WTC11 (cell line): ENCODE results near the gene SLC10A3. TPM values are rescaled to one million over a fixed set of nuclear protein-coding genes. Genes with fewer than 3 reads are reported as not detected.
A peak's percentile ranks its signal among the peaks of the same experiment; 100 is the strongest.

ENCODE experiments used
- ATAC-seq: fragments of 200-7000 bp; cut with Tn5 transposase; 2 replicates; pipeline ENCODE4 v1.10.0; 2021; ENCODE audit warnings: mild to moderate bottlenecking, moderate library complexity
- CTCF ChIA-PET: fragments of 300-600 bp; sonication (Branson Sonifier 250); formaldehyde crosslinking; loops from one replicate; lab custom pipeline; 2021; ENCODE audit warnings: antibody characterized with exemption; lab: Charles Lee
- POLR2A ChIA-PET: fragments of 350-600 bp; sonication (Branson Sonifier 250); formaldehyde crosslinking; loops from one replicate; lab custom pipeline; 2021; ENCODE audit warnings: antibody characterized with exemption; lab: Charles Lee
- DNase-seq: peaks from one replicate; pipeline ENCODE4 v3.0.0; 2021; ENCODE audit warnings: low spot score
- H3K27ac Mint-ChIP-seq: 2 replicates; pipeline ENCODE4 v1.8.0; 2021; ENCODE audit warnings: mixed read lengths
- H3K27me3 Mint-ChIP-seq: 2 replicates; pipeline ENCODE4 v1.8.0; 2021; ENCODE audit warnings: low read depth, mild to moderate bottlenecking, moderate library complexity, mixed read lengths
- H3K36me3 Mint-ChIP-seq: 2 replicates; pipeline ENCODE4 v1.8.0; 2021; ENCODE audit warnings: mixed read lengths
- H3K4me1 Mint-ChIP-seq: 2 replicates; pipeline ENCODE4 v1.8.0; 2022; ENCODE audit warnings: mixed read lengths
- H3K4me3 Mint-ChIP-seq: 2 replicates; pipeline ENCODE4 v1.8.0; 2021; ENCODE audit warnings: mild to moderate bottlenecking, moderate library complexity, mixed read lengths
- H3K9me3 Mint-ChIP-seq: 2 replicates; pipeline ENCODE4 v1.8.0; 2021; ENCODE audit warnings: mixed read lengths
- ATF1 ChIP-seq: sonication (generic); formaldehyde crosslinking; IDR thresholded peaks from 2 replicates; pipeline ENCODE4 v1.8.1; 2023; ENCODE audit warnings: mild to moderate bottlenecking, moderate library complexity, missing genetic modification reagents
- ATF3 ChIP-seq: sonication (generic); formaldehyde crosslinking; conservative IDR thresholded peaks from 2 replicates; pipeline ENCODE4 v1.8.1; 2022; ENCODE audit warnings: mild to moderate bottlenecking, missing genetic modification reagents
- CBFB ChIP-seq: sonication (generic); formaldehyde crosslinking; IDR thresholded peaks from 2 replicates; pipeline ENCODE4 v1.8.1; 2022; ENCODE audit warnings: mild to moderate bottlenecking, low read depth, missing genetic modification reagents
- CREM ChIP-seq: sonication (generic); formaldehyde crosslinking; IDR thresholded peaks from 2 replicates; pipeline ENCODE4 v1.8.1; 2022; ENCODE audit warnings: mild to moderate bottlenecking, missing genetic modification reagents, moderate library complexity
- CTCF ChIP-seq: fragments of 200-600 bp; IDR thresholded peaks from 2 replicates; pipeline ENCODE4 v1.8.0; 2022; ENCODE audit warnings: antibody characterized with exemption
- ELF4 ChIP-seq: sonication (generic); formaldehyde crosslinking; IDR thresholded peaks from 2 replicates; pipeline ENCODE4 v1.8.1; 2022; ENCODE audit warnings: low read depth, mild to moderate bottlenecking, moderate library complexity, missing genetic modification reagents
- JUN ChIP-seq: sonication (generic); formaldehyde crosslinking; IDR thresholded peaks from 2 replicates; pipeline ENCODE4 v1.8.0; 2023; ENCODE audit warnings: mild to moderate bottlenecking, missing genetic modification reagents
- NFE2L1 ChIP-seq: sonication (generic); formaldehyde crosslinking; IDR thresholded peaks from 2 replicates; pipeline ENCODE4 v1.8.1; 2023; ENCODE audit warnings: missing genetic modification reagents
- PRDM15 ChIP-seq: sonication (generic); formaldehyde crosslinking; IDR thresholded peaks from 2 replicates; pipeline ENCODE4 v1.8.0; 2022; ENCODE audit warnings: missing genetic modification reagents
- PRRX2 ChIP-seq: fragments of 250-450 bp; sonication (Bioruptor Pico); IDR thresholded peaks from 2 replicates; pipeline ENCODE4 v1.8.0; 2021; ENCODE audit warnings: mild to moderate bottlenecking
- RORB ChIP-seq: fragments of 250-450 bp; sonication (Bioruptor Pico); IDR thresholded peaks from 2 replicates; pipeline ENCODE4 v1.9.0; 2021; ENCODE audit warnings: mild to moderate bottlenecking
- SMAD4 ChIP-seq: sonication (generic); formaldehyde crosslinking; IDR thresholded peaks from 2 replicates; pipeline ENCODE4 v1.8.0; 2022; ENCODE audit warnings: mild to moderate bottlenecking, missing genetic modification reagents
- TCF7 ChIP-seq: sonication (generic); formaldehyde crosslinking; IDR thresholded peaks from 2 replicates; pipeline ENCODE4 v1.8.0; 2022; ENCODE audit warnings: mild to moderate bottlenecking, low read depth, missing genetic modification reagents, moderate library complexity
- TEAD4 ChIP-seq: sonication (generic); formaldehyde crosslinking; IDR thresholded peaks from 2 replicates; pipeline ENCODE4 v1.8.0; 2022; ENCODE audit warnings: mild to moderate bottlenecking, missing genetic modification reagents
- USF2 ChIP-seq: sonication (generic); formaldehyde crosslinking; IDR thresholded peaks from 2 replicates; pipeline ENCODE4 v1.8.1; 2023; ENCODE audit warnings: mild to moderate bottlenecking, missing genetic modification reagents, moderate library complexity
- ZBTB21 ChIP-seq: sonication (generic); formaldehyde crosslinking; IDR thresholded peaks from 2 replicates; pipeline ENCODE4 v1.8.1; 2023; ENCODE audit warnings: mild to moderate bottlenecking, missing genetic modification reagents, borderline replicate concordance
- ZNF232 ChIP-seq: sonication (generic); formaldehyde crosslinking; IDR thresholded peaks from 2 replicates; pipeline ENCODE4 v1.8.0; 2022; ENCODE audit warnings: mild to moderate bottlenecking, missing genetic modification reagents
- ZNF263 ChIP-seq: sonication (generic); formaldehyde crosslinking; IDR thresholded peaks from 2 replicates; pipeline ENCODE4 v1.8.1; 2022; ENCODE audit warnings: low read depth, mild to moderate bottlenecking, moderate library complexity, missing genetic modification reagents
- ZNF317 ChIP-seq: sonication (generic); formaldehyde crosslinking; IDR thresholded peaks from 2 replicates; pipeline ENCODE4 v1.8.1; 2023; ENCODE audit warnings: low read depth, mild to moderate bottlenecking, moderate library complexity, missing genetic modification reagents, borderline replicate concordance
- ZNF416 ChIP-seq: fragments of 250-450 bp; sonication (Bioruptor Pico); IDR thresholded peaks from 2 replicates; pipeline ENCODE4 v1.9.0; 2021; ENCODE audit warnings: mild to moderate bottlenecking, inconsistent platforms
- ZNF423 ChIP-seq: fragments of 250-450 bp; sonication (Bioruptor Pico); IDR thresholded peaks from 2 replicates; pipeline ENCODE4 v2.1.2; 2022; ENCODE audit warnings: mild to moderate bottlenecking, moderate library complexity
- total RNA-seq: library from RNA; stranded (reverse); gene quantifications from 3 replicates; pipeline ENCODE4 v1.2.3, GENCODE V29; 2021
- TF ChIP-seq, protein P1 (sequence below): sonication (generic); formaldehyde crosslinking; IDR thresholded peaks from 2 replicates; pipeline ENCODE4 v1.8.1; 2023; ENCODE audit warnings: mild to moderate bottlenecking, missing genetic modification reagents, borderline replicate concordance
- TF ChIP-seq, protein P2 (sequence below): sonication (generic); formaldehyde crosslinking; IDR thresholded peaks from 2 replicates; pipeline ENCODE4 v1.8.1; 2022; ENCODE audit warnings: mild to moderate bottlenecking, missing genetic modification reagents, moderate library complexity, borderline replicate concordance

The SLC10A3 gene
- total RNA-seq, 1 experiment from 2014 or later = 9.8 TPM

GRCh38 chrX:154490021-154490413, 412 bp downstream of the SLC10A3 start:
- H3K9me3 Mint-ChIP-seq = no peaks in the 10 kb centered on the region
- peaks cover 5% of the 10 kb centered on the region; the same call in 1 of the 2 replicates for H3K27me3 Mint-ChIP-seq
- DNase-seq (no peak), ATAC-seq (no peak)
- H3K27ac Mint-ChIP-seq = no peak overlapping the region; the same call in 1 of the 2 replicates
- ChIA-PET POLR2A (interaction anchor here (0.9 to 2.2 kb wide), 7 partner anchors 12 to 120 kb away, joined by 3 to 8 read pairs (median 5); partner anchors contain the start of genes FAM3A and LAGE3), CTCF (interaction anchor here (0.5 to 2.3 kb wide), 10 partner anchors 12 to 182 kb away, joined by 3 to 14 read pairs (median 4); partner anchors contain the start of genes DNASE1L1, IKBKG and PLXNA3)
- H3K4me1 Mint-ChIP-seq = peaks cover 4% of the 10 kb centered on the region; the same call in 1 of the 2 replicates
- TF ChIP-seq TEAD4 (CRISPR knock-in tag) (no peak), PRRX2 (CRISPR knock-in tag) (no peak), USF2 (CRISPR knock-in tag) (no peak), TCF7 (CRISPR knock-in tag) (no peak), ZNF232 (CRISPR knock-in tag) (no peak), JUN (no peak), CBFB (CRISPR knock-in tag) (no peak), RORB (CRISPR knock-in tag) (no peak), ATF1 (CRISPR knock-in tag) (no peak), ATF3 (CRISPR knock-in tag) (no peak), ZNF317 (CRISPR knock-in tag) (no peak)
- TF ChIP-seq, all 79 proteins: peak for 0
- peak overlapping the region; percentile 73 for H3K4me3 Mint-ChIP-seq
- no peaks in the 10 kb centered on the region; the same call in 1 of the 2 replicates for H3K36me3 Mint-ChIP-seq

GRCh38 chrX:154489182-154489581, 1.2 kb downstream of the SLC10A3 start:
- no peaks in the 10 kb centered on the region for H3K9me3 Mint-ChIP-seq
- TF ChIP-seq CTCF = no peak
- no peak for TF ChIP-seq JUN
- TF ChIP-seq NFE2L1 = no peak
- no peak for TF ChIP-seq ELF4
- no peak for TF ChIP-seq ZNF416 (CRISPR knock-in tag)
- no peak for TF ChIP-seq SMAD4 (CRISPR knock-in tag)
- no peak for TF ChIP-seq CREM (CRISPR knock-in tag)
- TF ChIP-seq ZBTB21 = no peak
- TF ChIP-seq, protein P1, sequence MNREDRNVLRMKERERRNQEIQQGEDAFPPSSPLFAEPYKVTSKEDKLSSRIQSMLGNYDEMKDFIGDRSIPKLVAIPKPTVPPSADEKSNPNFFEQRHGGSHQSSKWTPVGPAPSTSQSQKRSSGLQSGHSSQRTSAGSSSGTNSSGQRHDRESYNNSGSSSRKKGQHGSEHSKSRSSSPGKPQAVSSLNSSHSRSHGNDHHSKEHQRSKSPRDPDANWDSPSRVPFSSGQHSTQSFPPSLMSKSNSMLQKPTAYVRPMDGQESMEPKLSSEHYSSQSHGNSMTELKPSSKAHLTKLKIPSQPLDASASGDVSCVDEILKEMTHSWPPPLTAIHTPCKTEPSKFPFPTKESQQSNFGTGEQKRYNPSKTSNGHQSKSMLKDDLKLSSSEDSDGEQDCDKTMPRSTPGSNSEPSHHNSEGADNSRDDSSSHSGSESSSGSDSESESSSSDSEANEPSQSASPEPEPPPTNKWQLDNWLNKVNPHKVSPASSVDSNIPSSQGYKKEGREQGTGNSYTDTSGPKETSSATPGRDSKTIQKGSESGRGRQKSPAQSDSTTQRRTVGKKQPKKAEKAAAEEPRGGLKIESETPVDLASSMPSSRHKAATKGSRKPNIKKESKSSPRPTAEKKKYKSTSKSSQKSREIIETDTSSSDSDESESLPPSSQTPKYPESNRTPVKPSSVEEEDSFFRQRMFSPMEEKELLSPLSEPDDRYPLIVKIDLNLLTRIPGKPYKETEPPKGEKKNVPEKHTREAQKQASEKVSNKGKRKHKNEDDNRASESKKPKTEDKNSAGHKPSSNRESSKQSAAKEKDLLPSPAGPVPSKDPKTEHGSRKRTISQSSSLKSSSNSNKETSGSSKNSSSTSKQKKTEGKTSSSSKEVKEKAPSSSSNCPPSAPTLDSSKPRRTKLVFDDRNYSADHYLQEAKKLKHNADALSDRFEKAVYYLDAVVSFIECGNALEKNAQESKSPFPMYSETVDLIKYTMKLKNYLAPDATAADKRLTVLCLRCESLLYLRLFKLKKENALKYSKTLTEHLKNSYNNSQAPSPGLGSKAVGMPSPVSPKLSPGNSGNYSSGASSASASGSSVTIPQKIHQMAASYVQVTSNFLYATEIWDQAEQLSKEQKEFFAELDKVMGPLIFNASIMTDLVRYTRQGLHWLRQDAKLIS (CRISPR knock-in tag) = no peak
- TF ChIP-seq PRDM15 = no peak
- TF ChIP-seq, protein P2, sequence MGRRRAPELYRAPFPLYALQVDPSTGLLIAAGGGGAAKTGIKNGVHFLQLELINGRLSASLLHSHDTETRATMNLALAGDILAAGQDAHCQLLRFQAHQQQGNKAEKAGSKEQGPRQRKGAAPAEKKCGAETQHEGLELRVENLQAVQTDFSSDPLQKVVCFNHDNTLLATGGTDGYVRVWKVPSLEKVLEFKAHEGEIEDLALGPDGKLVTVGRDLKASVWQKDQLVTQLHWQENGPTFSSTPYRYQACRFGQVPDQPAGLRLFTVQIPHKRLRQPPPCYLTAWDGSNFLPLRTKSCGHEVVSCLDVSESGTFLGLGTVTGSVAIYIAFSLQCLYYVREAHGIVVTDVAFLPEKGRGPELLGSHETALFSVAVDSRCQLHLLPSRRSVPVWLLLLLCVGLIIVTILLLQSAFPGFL = no peak
- no peak for TF ChIP-seq ZNF263
- TF ChIP-seq ZNF317 (CRISPR knock-in tag) = no peak
- no peak for TF ChIP-seq ZNF423 (CRISPR knock-in tag)

More at GRCh38 chrX:154489182-154489581, 1.2 kb downstream of the SLC10A3 start:
- DNase-seq (no peak), ATAC-seq (no peak)
- Mint-ChIP-seq H3K4me1 (peaks cover 4% of the 10 kb centered on the region; the same call in 1 of the 2 replicates), H3K36me3 (no peaks in the 10 kb centered on the region; the same call in 1 of the 2 replicates), H3K27me3 (peaks cover 5% of the 10 kb centered on the region; the same call in 1 of the 2 replicates), H3K4me3 (peak overlapping the region; percentile 73; the same call in 1 of the 2 replicates), H3K27ac (no peak overlapping the region)
- ChIA-PET CTCF (interaction anchor here (0.5 to 2.3 kb wide), 2 partner anchors 64 to 116 kb away, joined by 5 to 11 read pairs; no protein-coding TSS in a partner anchor), POLR2A (interaction anchor here (1.2 to 2.2 kb wide), 2 partner anchors 38 to 116 kb away, joined by 5 to 7 read pairs; no protein-coding TSS in a partner anchor)
